Liver (tissue), 3 donors: Measurements from ENCODE around the gene NOX4.

Experiments
- ATF3 ChIP-seq: IDR thresholded peaks from 2 replicates; pipeline ENCODE4 v1.6.1; 2016; ENCODE audit warnings: antibody characterized with exemption
- MAX ChIP-seq: IDR thresholded peaks from 2 replicates; pipeline ENCODE4 v1.6.1; 2016; ENCODE audit warnings: antibody characterized with exemption
- REST ChIP-seq: IDR thresholded peaks from 2 replicates; pipeline ENCODE4 v1.6.1; 2016; ENCODE audit warnings: antibody characterized with exemption, mild to moderate bottlenecking
- RXRA ChIP-seq, 2 donors: IDR thresholded peaks; 2 replicates each; pipeline ENCODE4 v1.6.1; 2017 to 2018; ENCODE audit warnings: antibody characterized with exemption in 2 of 2, mild to moderate bottlenecking in 1 of 2
- TAF1 ChIP-seq: conservative IDR thresholded peaks from 2 replicates; pipeline ENCODE4 v1.6.1; 2016; ENCODE audit warnings: antibody characterized with exemption, mild to moderate bottlenecking
- TF ChIP-seq, protein P1 (sequence below): fragments of 150-350 bp; IDR thresholded peaks from 2 replicates; pipeline ENCODE4 v1.5.1; 2017; ENCODE audit warnings: improper control_type of control experiment, low read depth, low read length; ENCODE audit not compliant: missing input control
- donor health status: healthy.
- donor health status: healthy.

DNA sequence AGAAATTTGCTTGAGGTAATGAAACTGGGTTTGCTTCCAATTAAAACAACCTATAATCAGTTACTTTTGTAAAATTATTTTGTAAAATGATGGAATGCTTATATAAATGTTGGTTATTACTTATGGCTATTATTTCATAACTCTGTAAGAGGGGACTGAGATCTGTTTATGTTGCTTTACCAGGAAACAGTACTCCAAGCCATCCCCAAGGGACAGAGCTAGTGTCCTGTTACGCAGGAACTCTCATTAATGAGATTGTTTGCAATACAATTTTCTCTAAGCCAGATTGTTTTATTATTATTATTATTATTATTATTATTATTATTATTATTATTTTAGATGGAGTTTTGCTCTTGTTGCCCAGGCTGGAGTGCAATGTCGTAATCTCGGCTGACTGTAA lies 2.3 kb upstream of the NOX4 start:
- TF ChIP-seq REST = no peak
- TF ChIP-seq, protein P1, sequence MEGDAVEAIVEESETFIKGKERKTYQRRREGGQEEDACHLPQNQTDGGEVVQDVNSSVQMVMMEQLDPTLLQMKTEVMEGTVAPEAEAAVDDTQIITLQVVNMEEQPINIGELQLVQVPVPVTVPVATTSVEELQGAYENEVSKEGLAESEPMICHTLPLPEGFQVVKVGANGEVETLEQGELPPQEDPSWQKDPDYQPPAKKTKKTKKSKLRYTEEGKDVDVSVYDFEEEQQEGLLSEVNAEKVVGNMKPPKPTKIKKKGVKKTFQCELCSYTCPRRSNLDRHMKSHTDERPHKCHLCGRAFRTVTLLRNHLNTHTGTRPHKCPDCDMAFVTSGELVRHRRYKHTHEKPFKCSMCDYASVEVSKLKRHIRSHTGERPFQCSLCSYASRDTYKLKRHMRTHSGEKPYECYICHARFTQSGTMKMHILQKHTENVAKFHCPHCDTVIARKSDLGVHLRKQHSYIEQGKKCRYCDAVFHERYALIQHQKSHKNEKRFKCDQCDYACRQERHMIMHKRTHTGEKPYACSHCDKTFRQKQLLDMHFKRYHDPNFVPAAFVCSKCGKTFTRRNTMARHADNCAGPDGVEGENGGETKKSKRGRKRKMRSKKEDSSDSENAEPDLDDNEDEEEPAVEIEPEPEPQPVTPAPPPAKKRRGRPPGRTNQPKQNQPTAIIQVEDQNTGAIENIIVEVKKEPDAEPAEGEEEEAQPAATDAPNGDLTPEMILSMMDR = no peak
- no peak for TF ChIP-seq RXRA (IDR thresholded peaks at IDR 0.05)
- TF ChIP-seq TAF1 = no peak
- TF ChIP-seq MAX = no peak
- TF ChIP-seq ATF3 = no peak
